K562 (cell line): Measurements from ENCODE around the gene CFD. TPM values are rescaled to one million over a fixed set of nuclear protein-coding genes. Genes with fewer than 3 reads are reported as not detected.

Source experiments
- ETS2 ChIP-seq: IDR thresholded peaks from 2 replicates; pipeline ENCODE4 v1.6.1; 2016; ENCODE audit warnings: borderline replicate concordance, missing genetic modification characterization, mild to moderate bottlenecking, moderate library complexity, missing compliant biosample characterization; ENCODE audit not compliant: poor library complexity, severe bottlenecking
- HNRNPL ChIP-seq: fragments of 200-400 bp; formaldehyde crosslinking; IDR thresholded peaks from 2 replicates; pipeline ENCODE4 v1.6.1; 2017; ENCODE audit warnings: low read depth, mild to moderate bottlenecking, low read length
- KAT7 ChIP-seq: sonication (generic); formaldehyde crosslinking; IDR thresholded peaks from 2 replicates; pipeline ENCODE4 v1.8.0; 2022; ENCODE audit warnings: missing genetic modification reagents, mild to moderate bottlenecking, borderline replicate concordance
- ZBTB33 ChIP-seq: sonication (generic); formaldehyde crosslinking; IDR thresholded peaks from 2 replicates; pipeline ENCODE4 v1.8.1; 2023; ENCODE audit warnings: mild to moderate bottlenecking, missing genetic modification reagents
- polyA plus RNA-seq, 8 experiments: library from polyadenylated mRNA; depleted of rRNA in 4 of 8; stranded (reverse) in 5 of 8; unstranded in 3 of 8; fragments of >200 nt; fragmentation: Nextera tagmentation in 2 of 8; fragmentation: Illumina TruSeq in 1 of 8; extraction: Ambion mirVana in 2 of 8; extraction: Trizol in 1 of 8; gene quantifications; 2 replicates each; pipeline versions ENCODE4 v1.2.1 to v1.2.3, GENCODE V29; 2011 to 2014; ENCODE audit warnings: inconsistent platforms in 1 of 8, missing spikeins in 1 of 8
- total RNA-seq, 7 experiments: library from RNA; depleted of rRNA in 6 of 7; stranded (reverse); fragments of >200 nt in 6 of 7; fragmentation: Illumina TruSeq in 2 of 7; extraction: Trizol in 2 of 7; gene quantifications; 2 replicates each; pipeline versions ENCODE4 v1.2.1 to v1.2.3, GENCODE V29; 2011 to 2021; ENCODE audit warnings: low replicate concordance in 1 of 7
- TF ChIP-seq, protein P1 (sequence below): fragments of 450-650 bp; conservative IDR thresholded peaks from 2 replicates; pipeline ENCODE4 v1.6.1; 2016; ENCODE audit warnings: missing genetic modification characterization, low read depth, mild to moderate bottlenecking, control low read depth, missing compliant biosample characterization

CFD gene
- total and polyA plus RNA-seq, 9 of the 15 experiments (the other 6 are each of a cell fraction or from before 2014, with no cell fraction given), result 0.52 to 59.4 (median 7.6) TPM

DNA sequence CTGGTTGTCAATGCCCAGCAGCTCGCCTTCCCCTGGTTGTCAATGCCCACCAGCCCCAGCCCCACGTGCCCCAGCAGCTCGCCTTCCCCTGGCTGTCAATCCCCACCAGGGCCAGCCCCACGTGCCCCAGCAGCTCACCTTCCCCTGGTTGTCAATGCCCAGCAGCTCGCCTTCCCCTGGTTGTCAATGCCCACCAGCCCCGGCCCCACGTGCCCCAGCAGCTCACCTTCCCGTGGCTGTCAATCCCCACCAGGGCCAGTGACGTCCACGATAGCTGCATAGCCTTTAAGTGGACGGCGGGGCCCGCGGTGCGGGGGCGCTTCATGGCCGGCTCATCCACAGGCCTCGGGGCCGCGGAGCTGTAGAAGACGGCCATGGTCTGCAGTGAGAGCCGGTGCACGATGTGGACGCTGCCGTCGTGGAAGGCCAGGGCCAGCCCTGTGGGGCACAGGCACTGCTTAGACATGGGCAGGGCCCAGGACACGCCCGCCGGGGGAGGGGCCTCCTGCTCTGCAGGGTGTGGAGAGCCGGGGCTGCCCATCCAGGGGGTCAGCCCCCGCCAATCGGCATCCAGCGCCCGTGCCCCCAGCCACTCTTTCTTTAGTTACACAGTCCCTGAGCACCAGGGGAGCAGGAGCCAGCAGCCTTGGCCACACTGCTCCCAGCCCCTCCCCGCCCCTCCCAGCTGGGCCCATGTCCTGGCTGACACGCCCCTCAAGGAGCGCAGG is 20.4 kb downstream of the CFD start (continued):
- peak; percentile 65; the same call in 1 of the 2 replicates for TF ChIP-seq ZBTB33 (CRISPR knock-in tag)
- no peak for TF ChIP-seq KAT7 (CRISPR knock-in tag)
- TF ChIP-seq, protein P1, sequence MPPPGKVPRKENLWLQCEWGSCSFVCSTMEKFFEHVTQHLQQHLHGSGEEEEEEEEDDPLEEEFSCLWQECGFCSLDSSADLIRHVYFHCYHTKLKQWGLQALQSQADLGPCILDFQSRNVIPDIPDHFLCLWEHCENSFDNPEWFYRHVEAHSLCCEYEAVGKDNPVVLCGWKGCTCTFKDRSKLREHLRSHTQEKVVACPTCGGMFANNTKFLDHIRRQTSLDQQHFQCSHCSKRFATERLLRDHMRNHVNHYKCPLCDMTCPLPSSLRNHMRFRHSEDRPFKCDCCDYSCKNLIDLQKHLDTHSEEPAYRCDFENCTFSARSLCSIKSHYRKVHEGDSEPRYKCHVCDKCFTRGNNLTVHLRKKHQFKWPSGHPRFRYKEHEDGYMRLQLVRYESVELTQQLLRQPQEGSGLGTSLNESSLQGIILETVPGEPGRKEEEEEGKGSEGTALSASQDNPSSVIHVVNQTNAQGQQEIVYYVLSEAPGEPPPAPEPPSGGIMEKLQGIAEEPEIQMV (tag), result no peak
- no peak for TF ChIP-seq ETS2 (tag)
- 0 out of 2 replicates have a peak, but pooled peaks have one; percentile 64 for TF ChIP-seq HNRNPL
